ENCODE measurements around the gene TP73. TPM values are rescaled to one million over a fixed set of nuclear protein-coding genes. Genes with fewer than 3 reads are reported as not detected.

TP73 gene
- total and polyA plus RNA-seq, 8 donors, result 1.6 to 2.7 (median 2.0) TPM

GRCh38 chr1:3631320-3632260 lies 20.7 kb upstream of the TP73 start:
- H3K27me3 ChIP-seq, result no peaks in the 10 kb centered on the region
- H3K36me3 ChIP-seq, result peaks cover 0 to 100% of the 10 kb centered on the region in 2 donors
- intact Hi-C loops (cut with DNase I), result no loop called here
- no peak overlapping the region for H3K4me3 ChIP-seq
- no peaks in the 10 kb centered on the region for H3K9me3 ChIP-seq
- H3K4me1 ChIP-seq, result peaks cover 0 to 10% of the 10 kb centered on the region in 2 donors
- no peak overlapping the region for H3K27ac ChIP-seq
- ATAC-seq (no peak), DNase-seq (peak in 1 of 4 donors; percentile 75)
- TF ChIP-seq CTCF (IDR thresholded peaks at IDR 0.05), result no peak

GRCh38 chr1:3632298-3632697 lies 20.0 kb upstream of the TP73 start:
- no peak for ATAC-seq
- H3K36me3 ChIP-seq, result peaks cover 0 to 100% of the 10 kb centered on the region in 2 donors
- peak in 1 of 4 donors; percentile 49 for DNase-seq
- H3K27ac ChIP-seq, result no peak overlapping the region
- no peak overlapping the region for H3K4me3 ChIP-seq
- H3K9me3 ChIP-seq, result no peaks in the 10 kb centered on the region
- H3K4me1 ChIP-seq, result peaks cover 0 to 9% of the 10 kb centered on the region in 2 donors
- intact Hi-C loops (cut with DNase I), result no loop called here
- TF ChIP-seq CTCF (IDR thresholded peaks at IDR 0.05), result no peak
- H3K27me3 ChIP-seq, result no peaks in the 10 kb centered on the region

DNA sequence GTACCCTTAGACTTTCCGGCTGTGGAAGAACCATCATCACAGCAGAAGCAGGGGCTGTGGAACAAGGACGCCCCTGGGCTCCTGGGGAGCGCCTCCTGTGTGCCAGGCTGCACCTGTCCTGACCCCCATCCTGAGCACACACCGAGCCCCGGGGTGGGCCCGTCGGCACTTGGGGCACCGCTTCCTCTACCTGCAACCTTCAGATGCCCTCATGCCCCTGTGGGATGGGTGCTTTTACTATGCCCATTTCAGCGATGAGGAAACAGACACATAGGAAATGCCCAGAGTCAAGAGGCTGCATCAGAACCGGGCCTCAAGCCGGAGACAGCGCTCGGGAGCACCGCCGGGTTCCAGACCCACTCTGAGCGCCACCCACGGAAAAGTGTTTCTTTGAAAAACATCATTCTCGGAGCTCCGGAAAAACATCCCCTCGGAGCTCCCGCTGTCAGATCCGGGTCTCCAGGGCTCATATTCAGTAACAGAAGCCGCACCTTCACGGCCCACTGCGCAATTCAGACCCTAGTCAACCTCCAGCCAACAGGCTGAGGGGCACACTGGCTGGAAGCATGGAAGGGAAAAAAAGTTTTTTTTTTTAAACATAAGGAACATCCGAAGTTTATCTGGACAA lies 19.5 kb upstream of the TP73 start:
- Histone ChIP-seq H3K36me3 (peaks cover 0 to 100% of the 10 kb centered on the region in 2 donors), H3K27me3 (no peaks in the 10 kb centered on the region), H3K4me3 (no peak overlapping the region), H3K4me1 (peaks cover 0 to 9% of the 10 kb centered on the region in 2 donors), H3K27ac (no peak overlapping the region), H3K9me3 (no peaks in the 10 kb centered on the region)
- intact Hi-C loops (cut with DNase I), result no loop called here
- ATAC-seq (no peak), DNase-seq (peak in 1 of 4 donors; percentile 41)
- TF ChIP-seq CTCF (IDR thresholded peaks at IDR 0.05), result no peak

GRCh38 chr1:3633344-3634058 lies 18.8 kb upstream of the TP73 start:
- no peaks in the 10 kb centered on the region for H3K27me3 ChIP-seq
- H3K27ac ChIP-seq, result no peak overlapping the region
- peaks cover 0 to 100% of the 10 kb centered on the region in 2 donors for H3K36me3 ChIP-seq
- peaks cover 0 to 9% of the 10 kb centered on the region in 2 donors for H3K4me1 ChIP-seq
- no peak overlapping the region for H3K4me3 ChIP-seq
- TF ChIP-seq CTCF (IDR thresholded peaks at IDR 0.05), result no peak
- DNase-seq (peak in 1 of 4 donors; percentile 63), ATAC-seq (no peak)
- intact Hi-C loops (cut with DNase I), result no loop called here
- no peaks in the 10 kb centered on the region for H3K9me3 ChIP-seq
